HEK293 (cell line): Measurements from ENCODE around the gene AIF1.

Source experiments
- CTCF ChIA-PET: fragments of 350-600 bp; formaldehyde crosslinking; extraction: SDS; loops from one replicate; lab custom pipeline; 2021; ENCODE audit warnings: antibody characterized with exemption; lab: Yijun Ruan, JAX
- POLR2A ChIA-PET: fragments of 300-600 bp; formaldehyde crosslinking; extraction: SDS; loops from one replicate; lab custom pipeline; 2020; ENCODE audit warnings: antibody characterized with exemption, inconsistent platforms; lab: Yijun Ruan, JAX
- H3K27ac ChIP-seq: fragments of 200-500 bp; sonication (Bioruptor generic); 2 replicates; pipeline ENCODE4 v1.5.1; 2014; ENCODE audit warnings: low read depth, low read length, control low read depth, inconsistent platforms; ENCODE audit errors: extremely low read depth
- H3K36me3 ChIP-seq, 2 experiments: fragments of 200-500 bp in 1 of 2; sonication (Bioruptor generic) in 1 of 2; 1 replicate in 1 of 2; 2 replicates in 1 of 2; pipeline ENCODE4 v1.5.1; 2014 to 2017; ENCODE audit warnings: inconsistent platforms in 2 of 2, low read length in 2 of 2; ENCODE audit not compliant: control insufficient read depth in 2 of 2, insufficient read depth in 1 of 2
- H3K4me1 ChIP-seq: fragments of 200-500 bp; sonication (Bioruptor generic); 2 replicates; pipeline ENCODE4 v1.5.1; 2014; ENCODE audit warnings: mild to moderate bottlenecking, low read length, inconsistent platforms; ENCODE audit not compliant: control insufficient read depth, insufficient read depth
- H3K4me3 ChIP-seq: 2 replicates; pipeline ENCODE4 v1.5.1; 2011; ENCODE audit warnings: low read depth, mild to moderate bottlenecking, control low read depth, low read length, moderate library complexity
- H3K9me3 ChIP-seq: fragments of 200-500 bp; sonication (Bioruptor generic); 2 replicates; pipeline ENCODE4 v1.5.1; 2014; ENCODE audit warnings: low read depth, low read length, inconsistent platforms; ENCODE audit not compliant: control insufficient read depth, insufficient read depth
- AEBP2 ChIP-seq: fragments of 450-650 bp; formaldehyde crosslinking; IDR thresholded peaks from 2 replicates; pipeline ENCODE4 v1.5.1; 2016; ENCODE audit warnings: missing biosample characterization, missing genetic modification characterization, borderline replicate concordance
- INSM2 ChIP-seq: fragments of 450-650 bp; formaldehyde crosslinking; IDR thresholded peaks from 2 replicates; pipeline ENCODE4 v1.5.1; 2016; ENCODE audit warnings: missing biosample characterization, missing genetic modification characterization
- MZF1 ChIP-seq: fragments of 450-650 bp; formaldehyde crosslinking; IDR thresholded peaks from 2 replicates; pipeline ENCODE4 v1.5.1; 2017; ENCODE audit warnings: missing biosample characterization, missing genetic modification characterization, borderline replicate concordance
- PBX3 ChIP-seq: sonication (generic); formaldehyde crosslinking; IDR thresholded peaks from 2 replicates; pipeline ENCODE4 v1.8.1; 2022; ENCODE audit warnings: mild to moderate bottlenecking, moderate library complexity, missing genetic modification reagents
- ZBTB10 ChIP-seq: fragments of 450-650 bp; formaldehyde crosslinking; IDR thresholded peaks from 2 replicates; pipeline ENCODE4 v1.5.1; 2016; ENCODE audit warnings: missing biosample characterization, missing genetic modification characterization
- ZBTB44 ChIP-seq: fragments of 450-650 bp; IDR thresholded peaks from 2 replicates; pipeline ENCODE4 v1.5.1; 2018; ENCODE audit warnings: missing biosample characterization, mild to moderate bottlenecking, missing genetic modification characterization
- ZEB2 ChIP-seq: fragments of 450-650 bp; formaldehyde crosslinking; IDR thresholded peaks from 2 replicates; pipeline ENCODE4 v1.5.1; 2016; ENCODE audit warnings: missing biosample characterization, missing genetic modification characterization
- ZNF138 ChIP-seq: fragments of 450-650 bp; formaldehyde crosslinking; IDR thresholded peaks from 2 replicates; pipeline ENCODE4 v1.5.1; 2016; ENCODE audit warnings: missing biosample characterization, missing genetic modification characterization, borderline replicate concordance
- ZNF146 ChIP-seq: fragments of 450-650 bp; formaldehyde crosslinking; IDR thresholded peaks from 2 replicates; pipeline ENCODE4 v1.5.1; 2016; ENCODE audit warnings: missing biosample characterization, missing genetic modification characterization
- ZNF18 ChIP-seq: fragments of 450-650 bp; formaldehyde crosslinking; IDR thresholded peaks from 2 replicates; pipeline ENCODE4 v1.5.1; 2016; ENCODE audit warnings: missing biosample characterization, missing genetic modification characterization
- ZNF2 ChIP-seq: fragments of 450-650 bp; formaldehyde crosslinking; IDR thresholded peaks from 2 replicates; pipeline ENCODE4 v1.5.1; 2016; ENCODE audit warnings: missing biosample characterization, missing genetic modification characterization
- ZNF426 ChIP-seq: fragments of 450-650 bp; formaldehyde crosslinking; IDR thresholded peaks from 2 replicates; pipeline ENCODE4 v1.5.1; 2017; ENCODE audit warnings: missing biosample characterization, missing genetic modification characterization, mild to moderate bottlenecking, inconsistent platforms, moderate library complexity
- ZNF514 ChIP-seq: fragments of 450-650 bp; formaldehyde crosslinking; IDR thresholded peaks from 2 replicates; pipeline ENCODE4 v1.5.1; 2016; ENCODE audit warnings: missing biosample characterization, missing genetic modification characterization
- ZNF596 ChIP-seq: fragments of 450-650 bp; IDR thresholded peaks from 2 replicates; pipeline ENCODE4 v1.5.0; 2018; ENCODE audit warnings: missing biosample characterization, mild to moderate bottlenecking, missing genetic modification characterization, moderate library complexity
- ZNF670 ChIP-seq: fragments of 450-650 bp; formaldehyde crosslinking; IDR thresholded peaks from 2 replicates; pipeline ENCODE4 v1.5.1; 2016; ENCODE audit warnings: missing biosample characterization, missing genetic modification characterization, low read depth
- ZNF707 ChIP-seq: fragments of 450-650 bp; formaldehyde crosslinking; IDR thresholded peaks from 2 replicates; pipeline ENCODE4 v1.5.1; 2016; ENCODE audit warnings: missing biosample characterization, missing genetic modification characterization
- ZNF792 ChIP-seq: fragments of 450-650 bp; formaldehyde crosslinking; IDR thresholded peaks from 2 replicates; pipeline ENCODE4 v1.5.1; 2016; ENCODE audit warnings: missing biosample characterization, missing genetic modification characterization
- ZNF837 ChIP-seq: fragments of 450-650 bp; formaldehyde crosslinking; IDR thresholded peaks from 2 replicates; pipeline ENCODE4 v1.5.1; 2016; ENCODE audit warnings: missing biosample characterization, missing genetic modification characterization
- ZSCAN16 ChIP-seq: fragments of 450-650 bp; formaldehyde crosslinking; IDR thresholded peaks from 2 replicates; pipeline ENCODE4 v1.5.1; 2016; ENCODE audit warnings: missing biosample characterization, missing genetic modification characterization

Gene AIF1

GRCh38 chr6:31582230-31582643, 32.8 kb upstream of the AIF1 start, which contains the start of gene LTB:
Gene LTB, minus strand, starts transcription at chr6:31582424. Its CDS starts 7 bp downstream, at chr6:31582417.
- Histone ChIP-seq H3K9me3 (no peaks in the 10 kb centered on the region), H3K36me3 (no peaks in the 10 kb centered on the region), H3K4me3 (peak within 1 kb of the TSS; percentile 44), H3K27ac (no peak within 1 kb of the TSS)
- CTCF ChIA-PET, result interaction anchor here (0.6 to 18.7 kb wide), 10 partner anchors 8 to 1298 kb away, joined by 3 to 518 read pairs (median 6); partner anchors contain the start of genes ATP6V1G2, LTA, NCR3 and NFKBIL1
- POLR2A ChIA-PET, result interaction anchor here (0.9 to 1.5 kb wide), 5 partner anchors 8 to 245 kb away, joined by 3 to 6 read pairs (median 4); partner anchors contain the start of genes DDX39B, HSPA1B and PRRC2A
- no peak for TF ChIP-seq INSM2 (tag by site-specific recombination)
- no peak for TF ChIP-seq ZNF146 (tag by site-specific recombination)
- TF ChIP-seq ZNF514 (tag by site-specific recombination), result no peak
- no peak for TF ChIP-seq ZNF426 (tag by site-specific recombination)
- TF ChIP-seq ZEB2 (tag by site-specific recombination), result no peak
- no peak for TF ChIP-seq ZNF792 (tag by site-specific recombination)
- no peak for TF ChIP-seq ZNF18
- TF ChIP-seq ZNF707 (tag by site-specific recombination), result no peak
- no peak for TF ChIP-seq ZNF596 (tag by site-specific recombination)
- no peak for TF ChIP-seq ZBTB44 (tag by site-specific recombination)
- no peak for TF ChIP-seq AEBP2 (tag by site-specific recombination)
- no peak for TF ChIP-seq ZNF837
- TF ChIP-seq ZSCAN16 (tag by site-specific recombination), result no peak
- no peak for TF ChIP-seq ZNF138 (tag by site-specific recombination)
- TF ChIP-seq ZNF670 (tag by site-specific recombination), result no peak
- TF ChIP-seq MZF1 (tag by site-specific recombination), result no peak
- no peak for TF ChIP-seq ZNF2 (tag by site-specific recombination)
- TF ChIP-seq ZBTB10 (tag by site-specific recombination), result no peak
- TF ChIP-seq PBX3, result no peak
- TF ChIP-seq, all 188 proteins: peak for 0
- H3K4me1 ChIP-seq, result peaks cover 4% of the 10 kb centered on the region; the same call in 1 of the 2 replicates
